ENCODE measurements around the gene PLP2. TPM values are rescaled to one million over a fixed set of nuclear protein-coding genes. Genes with fewer than 3 reads are reported as not detected.
"Not testable (repeated sequence)": the region's sequence is repeated elsewhere in the genome, so short reads cannot be mapped to it uniquely, and the experiment has no call there.

PLP2 gene
- total RNA-seq, 2 experiments from 2014 or later, result 21.2 to 54.3 TPM

DNA sequence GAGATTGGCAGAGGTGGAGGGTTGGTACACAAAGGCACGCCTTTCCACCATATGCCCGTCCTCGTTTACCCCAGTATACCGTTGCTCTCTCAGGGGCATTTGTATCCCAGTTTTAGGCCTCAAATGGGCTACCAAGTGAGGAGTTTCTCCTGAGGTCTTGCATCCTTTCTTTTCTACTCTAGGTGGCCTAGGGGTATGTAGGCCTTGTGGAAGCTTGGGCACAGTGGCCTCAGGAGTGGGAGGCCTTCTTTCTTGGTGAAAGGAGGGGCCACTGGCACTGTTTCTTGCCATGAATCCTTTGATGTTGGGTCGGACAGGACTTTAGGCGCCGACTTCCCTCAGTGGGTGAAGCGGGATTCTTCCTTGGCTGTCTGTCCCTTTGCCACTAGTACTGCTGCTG lies 24.4 kb upstream of the PLP2 start:
- Histone ChIP-seq H3K9me2 (ENCODE audit: insufficient read depth, low read length) (no peaks in the 10 kb centered on the region), H3K36me3 (ENCODE audit: insufficient read depth, low read length) (no peaks in the 10 kb centered on the region), H3K27ac (ENCODE audit: low read depth, low read length, poor library complexity, severe bottlenecking) (no peak overlapping the region), H3K4me3 (ENCODE audit: low read depth, low read length, poor library complexity, severe bottlenecking) (no peak overlapping the region), H4K20me1 (ENCODE audit: insufficient read depth, low read length) (no peaks in the 10 kb centered on the region), H3K4me2 (ENCODE audit: low read length) (no peak overlapping the region), H3K4me1 (ENCODE audit: insufficient read depth, low read length, poor library complexity, severe bottlenecking) (no peaks in the 10 kb centered on the region), H2AFZ (ENCODE audit: low read length) (no peak overlapping the region), H3K9me3 (ENCODE audit: low read length) (no peaks in the 10 kb centered on the region), H3K79me2 (ENCODE audit: insufficient read depth, low read depth, low read length) (no peaks in the 10 kb centered on the region)
- no TSS peak for BruUV-seq (replicated peaks)
- no peak for DNase-seq (ENCODE audit: low spot score)
- no peak for TF ChIP-seq EZH2phosphoT487 (IDR thresholded peaks at IDR 0.05; ENCODE audit: borderline replicate concordance, low read depth, low read length)
- TF ChIP-seq, protein P1, sequence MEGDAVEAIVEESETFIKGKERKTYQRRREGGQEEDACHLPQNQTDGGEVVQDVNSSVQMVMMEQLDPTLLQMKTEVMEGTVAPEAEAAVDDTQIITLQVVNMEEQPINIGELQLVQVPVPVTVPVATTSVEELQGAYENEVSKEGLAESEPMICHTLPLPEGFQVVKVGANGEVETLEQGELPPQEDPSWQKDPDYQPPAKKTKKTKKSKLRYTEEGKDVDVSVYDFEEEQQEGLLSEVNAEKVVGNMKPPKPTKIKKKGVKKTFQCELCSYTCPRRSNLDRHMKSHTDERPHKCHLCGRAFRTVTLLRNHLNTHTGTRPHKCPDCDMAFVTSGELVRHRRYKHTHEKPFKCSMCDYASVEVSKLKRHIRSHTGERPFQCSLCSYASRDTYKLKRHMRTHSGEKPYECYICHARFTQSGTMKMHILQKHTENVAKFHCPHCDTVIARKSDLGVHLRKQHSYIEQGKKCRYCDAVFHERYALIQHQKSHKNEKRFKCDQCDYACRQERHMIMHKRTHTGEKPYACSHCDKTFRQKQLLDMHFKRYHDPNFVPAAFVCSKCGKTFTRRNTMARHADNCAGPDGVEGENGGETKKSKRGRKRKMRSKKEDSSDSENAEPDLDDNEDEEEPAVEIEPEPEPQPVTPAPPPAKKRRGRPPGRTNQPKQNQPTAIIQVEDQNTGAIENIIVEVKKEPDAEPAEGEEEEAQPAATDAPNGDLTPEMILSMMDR (conservative IDR thresholded peaks at IDR 0.05; ENCODE audit: low read length), result no peak
- POLR2A ChIA-PET, result no interaction called here
- intact Hi-C loops (cut with micrococcal nuclease; ENCODE audit: unreplicated experiment), result no loop called here
- CTCF ChIA-PET (ENCODE audit: unreplicated experiment), result no interaction called here

GRCh38 chrX:49147936-49148335 lies 23.8 kb upstream of the PLP2 start:
- CTCF ChIA-PET (ENCODE audit: unreplicated experiment), result no interaction called here
- H3K4me2 ChIP-seq (ENCODE audit: low read length), result no peak overlapping the region

DNA sequence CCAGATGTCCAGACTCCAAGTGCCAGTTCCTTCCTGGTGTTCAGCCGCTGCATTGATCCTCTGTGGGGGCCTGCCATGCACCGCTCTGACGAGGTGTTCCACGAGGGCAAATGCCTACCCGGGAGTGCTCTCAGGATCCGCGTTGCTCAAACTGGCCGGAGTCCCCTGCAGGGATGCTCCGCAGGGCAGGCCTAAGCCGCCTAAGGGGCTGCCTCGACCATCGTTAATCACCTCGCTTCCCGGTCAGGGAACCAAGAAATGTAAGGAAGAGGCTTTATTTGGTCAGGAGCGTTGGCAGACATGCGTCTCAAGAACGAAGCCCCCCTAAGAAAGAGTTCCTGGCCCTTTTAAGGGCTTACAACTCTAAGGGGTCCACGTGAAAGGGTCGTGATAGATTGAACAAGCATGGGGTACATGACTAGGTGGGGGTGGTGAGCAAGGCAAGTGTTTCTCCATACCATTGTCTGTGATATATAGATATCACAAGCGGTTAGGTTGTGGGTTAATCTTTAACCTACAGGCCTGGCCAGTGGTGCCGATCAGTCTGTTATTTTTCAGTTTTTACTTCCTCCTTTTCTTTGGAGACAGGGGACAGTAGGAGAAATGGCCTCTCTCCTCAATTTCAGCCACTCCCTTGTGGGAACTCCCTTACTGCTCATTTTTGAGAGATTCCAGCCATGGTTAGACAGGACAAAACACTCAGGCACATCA lies 23.2 kb upstream of the PLP2 start:
- H2AFZ ChIP-seq (ENCODE audit: low read length); POLR2A ChIA-PET; H3K36me3 ChIP-seq (ENCODE audit: insufficient read depth, low read length); H3K9me3 ChIP-seq (ENCODE audit: low read length); intact Hi-C loops (cut with micrococcal nuclease; ENCODE audit: unreplicated experiment); H3K4me1 ChIP-seq (ENCODE audit: insufficient read depth, low read length, poor library complexity, severe bottlenecking); CTCF ChIA-PET (ENCODE audit: unreplicated experiment); H3K9me2 ChIP-seq (ENCODE audit: insufficient read depth, low read length); H3K79me2 ChIP-seq (ENCODE audit: insufficient read depth, low read depth, low read length); H3K27ac ChIP-seq (ENCODE audit: low read depth, low read length, poor library complexity, severe bottlenecking); H3K4me2 ChIP-seq (ENCODE audit: low read length); H3K4me3 ChIP-seq (ENCODE audit: low read depth, low read length, poor library complexity, severe bottlenecking); H4K20me1 ChIP-seq (ENCODE audit: insufficient read depth, low read length); BruUV-seq (replicated peaks); DNase-seq (ENCODE audit: low spot score): not testable (repeated sequence)

More at GRCh38 chrX:49147936-49148335, 23.8 kb upstream of the PLP2 start:
- no peak overlapping the region for H3K4me3 ChIP-seq (ENCODE audit: low read depth, low read length, poor library complexity, severe bottlenecking)
- no peaks in the 10 kb centered on the region for H3K9me3 ChIP-seq (ENCODE audit: low read length)
- H3K27ac ChIP-seq (ENCODE audit: low read depth, low read length, poor library complexity, severe bottlenecking), result no peak overlapping the region
- intact Hi-C loops (cut with micrococcal nuclease; ENCODE audit: unreplicated experiment), result no loop called here
- POLR2A ChIA-PET, result no interaction called here
- H3K9me2 ChIP-seq (ENCODE audit: insufficient read depth, low read length), result no peaks in the 10 kb centered on the region
- TF ChIP-seq, protein P1 (conservative IDR thresholded peaks at IDR 0.05; ENCODE audit: low read length), result no peak
- no peak for TF ChIP-seq EZH2phosphoT487 (IDR thresholded peaks at IDR 0.05; ENCODE audit: borderline replicate concordance, low read depth, low read length)
- DNase-seq (ENCODE audit: low spot score), result no peak
- H3K4me1 ChIP-seq (ENCODE audit: insufficient read depth, low read length, poor library complexity, severe bottlenecking), result no peaks in the 10 kb centered on the region
- H2AFZ ChIP-seq (ENCODE audit: low read length), result no peak overlapping the region
- no peaks in the 10 kb centered on the region for H3K36me3 ChIP-seq (ENCODE audit: insufficient read depth, low read length)
- no TSS peak for BruUV-seq (replicated peaks)
- no peaks in the 10 kb centered on the region for H3K79me2 ChIP-seq (ENCODE audit: insufficient read depth, low read depth, low read length)
- no peaks in the 10 kb centered on the region for H4K20me1 ChIP-seq (ENCODE audit: insufficient read depth, low read length)

DNA sequence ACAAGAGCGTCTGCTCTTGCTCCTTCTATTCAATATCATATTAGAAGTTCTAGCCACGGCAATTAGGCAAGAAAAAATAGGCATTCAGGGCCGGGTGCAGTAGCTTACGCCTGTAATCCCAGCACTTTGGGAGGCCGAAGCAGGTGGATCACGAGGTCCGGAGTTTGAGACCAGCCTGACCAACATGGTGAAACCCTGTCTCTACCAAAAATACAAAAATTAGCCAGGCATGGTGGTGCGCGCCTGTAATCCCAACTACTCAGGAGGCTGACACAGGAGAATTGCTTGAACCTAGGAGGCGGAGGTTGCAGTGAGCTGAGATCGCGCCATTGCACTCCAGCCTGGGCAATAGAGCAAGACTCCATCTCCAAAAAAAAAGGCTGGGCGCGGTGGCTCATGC lies 22.4 kb upstream of the PLP2 start:
- H3K9me3 ChIP-seq (ENCODE audit: low read length); BruUV-seq (replicated peaks); H4K20me1 ChIP-seq (ENCODE audit: insufficient read depth, low read length); H2AFZ ChIP-seq (ENCODE audit: low read length); H3K4me1 ChIP-seq (ENCODE audit: insufficient read depth, low read length, poor library complexity, severe bottlenecking); H3K36me3 ChIP-seq (ENCODE audit: insufficient read depth, low read length); intact Hi-C loops (cut with micrococcal nuclease; ENCODE audit: unreplicated experiment); CTCF ChIA-PET (ENCODE audit: unreplicated experiment); H3K9me2 ChIP-seq (ENCODE audit: insufficient read depth, low read length); H3K27ac ChIP-seq (ENCODE audit: low read depth, low read length, poor library complexity, severe bottlenecking); H3K4me3 ChIP-seq (ENCODE audit: low read depth, low read length, poor library complexity, severe bottlenecking); DNase-seq (ENCODE audit: low spot score); H3K79me2 ChIP-seq (ENCODE audit: insufficient read depth, low read depth, low read length); H3K4me2 ChIP-seq (ENCODE audit: low read length): not testable (repeated sequence)
- POLR2A ChIA-PET, result interaction anchor here (0.6 kb wide), 1 partner anchor 13 kb away, joined by 3 read pairs; no protein-coding TSS in a partner anchor

Measured in OCI-LY7 (cell line).